LoVo (cell line): ENCODE measurements around the gene CSNK2A2.

ENCODE experiments used
- DNase-seq: peaks from one replicate; pipeline ENCODE4 v3.0.0-alpha.2; 2016; ENCODE audit warnings: low spot score

Gene CSNK2A2

DNA sequence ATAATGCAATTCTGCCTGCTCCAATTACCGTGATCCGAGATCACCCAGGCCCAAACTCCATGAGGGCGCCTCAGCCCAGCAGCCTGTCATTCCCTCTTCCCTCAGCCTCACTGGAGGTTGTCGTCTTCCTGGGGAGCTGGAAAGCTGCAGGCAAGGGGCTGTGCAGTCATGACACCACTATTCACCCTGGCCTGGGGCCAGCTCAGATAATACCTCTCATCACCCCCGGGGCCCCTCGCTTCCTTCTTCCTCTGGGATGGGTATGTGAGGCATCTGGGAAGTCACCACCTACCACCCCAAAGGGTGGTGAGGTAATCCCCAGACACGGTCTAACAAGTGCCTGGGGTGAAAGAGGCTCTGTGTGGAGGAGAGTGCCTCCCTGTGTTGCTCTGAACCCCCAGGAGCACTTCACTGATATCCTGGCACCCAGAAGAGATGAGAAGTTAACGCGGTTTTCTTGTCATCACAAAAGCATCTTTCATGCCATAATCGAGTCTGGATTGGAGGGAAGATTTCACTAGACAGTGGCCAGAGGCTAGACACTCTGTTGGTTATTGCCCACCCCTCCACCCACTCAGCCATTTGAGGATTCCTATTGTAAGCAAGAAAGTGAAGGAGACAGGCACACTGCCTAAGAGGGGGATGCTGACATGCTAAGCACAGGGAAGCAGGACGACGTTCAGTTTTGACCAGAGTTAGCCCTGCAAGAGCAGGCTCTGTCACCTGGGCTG lies 87.2 kb downstream of the CSNK2A2 start:
- DNase-seq: no peak

DNA sequence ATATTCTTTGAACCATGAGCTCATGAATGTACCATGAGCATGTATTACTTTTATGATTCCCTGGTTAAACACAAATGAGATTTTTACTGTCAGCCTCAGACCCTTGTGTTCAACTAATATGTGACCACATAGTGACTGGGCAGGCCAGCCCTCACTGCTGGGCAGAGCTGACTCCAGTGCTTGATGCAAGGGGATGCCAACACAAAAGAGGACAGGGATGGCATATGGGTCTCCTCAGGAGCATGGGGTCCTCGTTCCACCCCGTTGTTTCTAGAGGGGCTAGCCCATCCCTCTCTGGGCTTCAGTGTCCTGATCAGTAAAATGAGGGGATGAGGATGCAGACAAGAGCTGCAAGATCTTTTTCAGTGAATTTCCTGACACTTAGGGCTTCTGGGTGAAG lies 88.0 kb downstream of the CSNK2A2 start:
- no peak for DNase-seq

DNA sequence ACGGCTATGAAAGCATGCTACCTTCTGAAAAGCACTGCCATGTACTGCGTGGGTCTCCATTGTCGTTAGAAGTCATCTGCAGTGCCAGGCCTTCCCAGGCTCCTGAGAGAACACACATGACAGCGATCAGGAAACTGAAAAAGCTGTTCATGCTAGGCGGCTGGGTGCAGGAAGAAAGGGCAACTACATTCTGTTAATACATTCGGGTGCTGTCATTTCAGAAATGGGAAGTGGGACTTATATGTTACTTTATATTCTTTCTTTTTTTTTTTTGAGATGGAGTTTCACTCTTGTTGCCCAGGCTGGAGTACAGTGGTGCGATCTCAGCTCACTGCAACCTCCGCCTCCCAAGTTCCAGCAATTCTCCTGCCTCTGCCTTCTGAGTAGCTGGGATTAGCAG lies 88.6 kb downstream of the CSNK2A2 start:
- DNase-seq: no peak
